ENCODE data around the gene GPR33. TPM values are rescaled to one million over a fixed set of nuclear protein-coding genes. Genes with fewer than 3 reads are reported as not detected.

Gene GPR33
- total RNA-seq = not detected
- long read RNA-seq = 0 reads

GRCh38 chr14:31487886-31488285 is at the start of gene GPR33:
GPR33 (minus strand) TSS chr14:31488039; CDS start chr14:31483965, 4,074 bp downstream.
- Histone ChIP-seq H3K27me3 (peaks cover 3% of the 10 kb centered on the region), H3K9me3 (no peaks in the 10 kb centered on the region), H3K36me3 (no peaks in the 10 kb centered on the region), H3K4me1 (peaks cover 4% of the 10 kb centered on the region), H3K27ac (no peak within 1 kb of the TSS), H3K4me3 (no peak within 1 kb of the TSS)
- DNase-seq (no peak), ATAC-seq (peak; percentile 39)
- intact Hi-C loops (cut with DNase I) = no loop called here
- TF ChIP-seq CTCF (IDR thresholded peaks at IDR 0.05) = no peak

GRCh38 chr14:31536201-31536960 is 48.5 kb upstream of the GPR33 start:
- intact Hi-C loops (cut with DNase I) = no loop called here

GRCh38 chr14:31530136-31530535 is 42.3 kb upstream of the GPR33 start:
- Histone ChIP-seq H3K27me3 (no peaks in the 10 kb centered on the region), H3K27ac (no peak overlapping the region), H3K9me3 (no peaks in the 10 kb centered on the region), H3K4me3 (no peak overlapping the region), H3K36me3 (no peaks in the 10 kb centered on the region), H3K4me1 (no peaks in the 10 kb centered on the region)
- ATAC-seq (no peak), DNase-seq (no peak)
- intact Hi-C loops (cut with DNase I) = no loop called here
- no peak for TF ChIP-seq CTCF (IDR thresholded peaks at IDR 0.05)

More at GRCh38 chr14:31536201-31536960, 48.5 kb upstream of the GPR33 start:
- Histone ChIP-seq H3K27me3 (no peaks in the 10 kb centered on the region), H3K9me3 (no peaks in the 10 kb centered on the region), H3K4me1 (no peaks in the 10 kb centered on the region), H3K4me3 (no peak overlapping the region), H3K27ac (no peak overlapping the region), H3K36me3 (no peaks in the 10 kb centered on the region)
- ATAC-seq (no peak), DNase-seq (no peak)
- TF ChIP-seq CTCF (IDR thresholded peaks at IDR 0.05) = no peak

GRCh38 chr14:31529053-31529452 is 41.2 kb upstream of the GPR33 start:
- H3K4me1 ChIP-seq = no peaks in the 10 kb centered on the region
- H3K9me3 ChIP-seq = no peaks in the 10 kb centered on the region
- intact Hi-C loops (cut with DNase I) = no loop called here
- H3K27ac ChIP-seq = no peak overlapping the region
- H3K36me3 ChIP-seq = no peaks in the 10 kb centered on the region
- no peak overlapping the region for H3K4me3 ChIP-seq
- ATAC-seq = no peak
- TF ChIP-seq CTCF (IDR thresholded peaks at IDR 0.05) = no peak
- no peaks in the 10 kb centered on the region for H3K27me3 ChIP-seq
- no peak for DNase-seq

- ATAC-seq = no peak
- no peak overlapping the region for H3K27ac ChIP-seq
- no peak for TF ChIP-seq CTCF (IDR thresholded peaks at IDR 0.05)
- no peaks in the 10 kb centered on the region for H3K27me3 ChIP-seq
- H3K4me1 ChIP-seq = no peaks in the 10 kb centered on the region
- no peaks in the 10 kb centered on the region for H3K36me3 ChIP-seq
- DNase-seq = no peak
- no peaks in the 10 kb centered on the region for H3K9me3 ChIP-seq
- intact Hi-C loops (cut with DNase I) = no loop called here
- H3K4me3 ChIP-seq = no peak overlapping the region
Measured at GRCh38 chr14:31527546-31527945, 39.7 kb upstream of the GPR33 start.
